Mesodermal cell (in vitro differentiated cells): ENCODE results near the gene APP.

Source experiments
- H3K27ac ChIP-seq: 2 replicates; pipeline ENCODE4 v1.7.0; 2013; ENCODE audit warnings: mild to moderate bottlenecking, low read depth, low read length, moderate library complexity; ENCODE audit not compliant: severe bottlenecking
- H3K36me3 ChIP-seq: 2 replicates; pipeline ENCODE4 v1.7.1; 2013; ENCODE audit warnings: mild to moderate bottlenecking, low read length, moderate library complexity; ENCODE audit not compliant: control insufficient read depth, insufficient read depth
- H3K4me1 ChIP-seq: one replicate; pipeline ENCODE4 v1.7.1; 2013; ENCODE audit warnings: mild to moderate bottlenecking, low read length; ENCODE audit not compliant: insufficient read depth, control insufficient read depth, poor library complexity, severe bottlenecking
- H3K4me3 ChIP-seq: 2 replicates; pipeline ENCODE4 v1.7.0; 2013; ENCODE audit warnings: low read length, control low read depth, mild to moderate bottlenecking; ENCODE audit not compliant: insufficient read depth, poor library complexity, severe bottlenecking; ENCODE audit errors: extremely low read depth
- H3K9me3 ChIP-seq: 2 replicates; pipeline ENCODE4 v1.7.1; 2013; ENCODE audit warnings: mild to moderate bottlenecking, low read length, moderate library complexity; ENCODE audit not compliant: control insufficient read depth
- WGBS, 2 experiments: methylation state at CpG; one replicate each; pipeline ENCODE4 v1.1.5; 2013; ENCODE audit warnings: missing lambda C conversion rate in 2 of 2; ENCODE audit not compliant: insufficient coverage in 2 of 2; 5-methylcytosine and 5-hydroxymethylcytosine counted together

Gene APP

GRCh38 chr21:26185021-26185420 lies 14.5 kb upstream of the APP start:
- H3K4me1 ChIP-seq: no peaks in the 10 kb centered on the region
- no peak overlapping the region for H3K27ac ChIP-seq
- no peak overlapping the region for H3K4me3 ChIP-seq
- H3K36me3 ChIP-seq: no peaks in the 10 kb centered on the region
- WGBS, 2 experiments: 84% methylated on average over 2 of the region's 2 CpGs
- H3K9me3 ChIP-seq: peaks cover 3% of the 10 kb centered on the region

GRCh38 chr21:26179501-26179900 lies 8.9 kb upstream of the APP start:
- WGBS, 2 experiments: 87 to 100% methylated on average over 2 to 3 of the region's 4 CpGs
- Histone ChIP-seq H3K9me3 (peaks cover 3% of the 10 kb centered on the region), H3K27ac (no peak overlapping the region)

GRCh38 chr21:26177746-26178426 lies 7.3 kb upstream of the APP start:
- Histone ChIP-seq H3K9me3 (no peaks in the 10 kb centered on the region), H3K4me1 (peaks cover 6% of the 10 kb centered on the region), H3K27ac (peak overlapping the region; percentile 16), H3K4me3 (no peak overlapping the region), H3K36me3 (no peaks in the 10 kb centered on the region)
- WGBS, 2 experiments: 87 to 94% methylated on average over 3 of the region's 5 CpGs

More at GRCh38 chr21:26179501-26179900, 8.9 kb upstream of the APP start:
- H3K4me3 ChIP-seq: no peak overlapping the region
- H3K4me1 ChIP-seq: peaks cover 6% of the 10 kb centered on the region
- no peaks in the 10 kb centered on the region for H3K36me3 ChIP-seq

GRCh38 chr21:26177187-26177586 lies 6.6 kb upstream of the APP start:
- Histone ChIP-seq H3K9me3 (no peaks in the 10 kb centered on the region), H3K27ac (no peak overlapping the region), H3K4me1 (peaks cover 6% of the 10 kb centered on the region), H3K36me3 (no peaks in the 10 kb centered on the region), H3K4me3 (no peak overlapping the region)
- 91 to 93% methylated on average over 2 to 4 of the region's 5 CpGs for WGBS, 2 experiments

- Histone ChIP-seq H3K36me3 (no peaks in the 10 kb centered on the region), H3K9me3 (no peaks in the 10 kb centered on the region), H3K4me1 (peaks cover 11% of the 10 kb centered on the region), H3K4me3 (peak overlapping the region; percentile 92), H3K27ac (no peak overlapping the region)
- 55 to 62% methylated on average over 10 to 13 of the region's 17 CpGs for WGBS, 2 experiments
These were observed 909 bp upstream of the APP start for GRCh38 chr21:26171258-26172100.

GRCh38 chr21:26169611-26170470 lies 729 bp downstream of the APP start:
- H3K9me3 ChIP-seq: no peaks in the 10 kb centered on the region
- H3K4me3 ChIP-seq: peak overlapping the region; percentile 92
- 0% methylated on average over 58 to 61 of the region's 80 CpGs for WGBS, 2 experiments
- peaks cover 20% of the 10 kb centered on the region for H3K4me1 ChIP-seq
- peak overlapping the region; percentile 78 for H3K27ac ChIP-seq
- H3K36me3 ChIP-seq: no peaks in the 10 kb centered on the region

- peak overlapping the region; percentile 41 for H3K27ac ChIP-seq
- 0% methylated on average over 5 to 7 of the region's 18 CpGs for WGBS, 2 experiments
- H3K9me3 ChIP-seq: no peaks in the 10 kb centered on the region
- no peaks in the 10 kb centered on the region for H3K36me3 ChIP-seq
- peaks cover 20% of the 10 kb centered on the region for H3K4me1 ChIP-seq
- H3K4me3 ChIP-seq: peak overlapping the region; percentile 92
These were observed 1.4 kb downstream of the APP start for GRCh38 chr21:26169061-26169610.

- Histone ChIP-seq H3K4me3 (peak overlapping the region; percentile 92), H3K9me3 (no peaks in the 10 kb centered on the region), H3K27ac (peak overlapping the region; percentile 41), H3K36me3 (no peaks in the 10 kb centered on the region), H3K4me1 (peaks cover 20% of the 10 kb centered on the region)
- 17 to 31% methylated on average over 1 of the region's 4 CpGs for WGBS, 2 experiments
These were observed 2.2 kb downstream of the APP start for GRCh38 chr21:26168371-26168770.

- Histone ChIP-seq H3K9me3 (no peaks in the 10 kb centered on the region), H3K4me3 (peak overlapping the region; percentile 92), H3K4me1 (peaks cover 20% of the 10 kb centered on the region), H3K27ac (peak overlapping the region; percentile 59), H3K36me3 (no peaks in the 10 kb centered on the region)
- 8 to 13% methylated on average over 5 to 7 of the region's 9 CpGs for WGBS, 2 experiments
These were observed 3.0 kb downstream of the APP start for GRCh38 chr21:26167593-26167992.

GRCh38 chr21:26165331-26165730 lies 5.2 kb downstream of the APP start:
- 95 to 97% methylated on average over 4 to 5 of the region's 5 CpGs for WGBS, 2 experiments
- no peaks in the 10 kb centered on the region for H3K9me3 ChIP-seq
- H3K27ac ChIP-seq: no peak overlapping the region
- no peak overlapping the region for H3K4me3 ChIP-seq
- peaks cover 5% of the 10 kb centered on the region for H3K36me3 ChIP-seq
- H3K4me1 ChIP-seq: peaks cover 20% of the 10 kb centered on the region
